Mesodermal cell (in vitro differentiated cells): Measurements from ENCODE around the gene SEL1L3.

Experiments used
- H3K27ac ChIP-seq: 2 replicates; pipeline ENCODE4 v1.7.0; 2013; ENCODE audit warnings: mild to moderate bottlenecking, low read depth, low read length, moderate library complexity; ENCODE audit not compliant: severe bottlenecking
- H3K36me3 ChIP-seq: 2 replicates; pipeline ENCODE4 v1.7.1; 2013; ENCODE audit warnings: mild to moderate bottlenecking, low read length, moderate library complexity; ENCODE audit not compliant: control insufficient read depth, insufficient read depth
- H3K4me1 ChIP-seq: one replicate; pipeline ENCODE4 v1.7.1; 2013; ENCODE audit warnings: mild to moderate bottlenecking, low read length; ENCODE audit not compliant: insufficient read depth, control insufficient read depth, poor library complexity, severe bottlenecking
- H3K4me3 ChIP-seq: 2 replicates; pipeline ENCODE4 v1.7.0; 2013; ENCODE audit warnings: low read length, control low read depth, mild to moderate bottlenecking; ENCODE audit not compliant: insufficient read depth, poor library complexity, severe bottlenecking; ENCODE audit errors: extremely low read depth
- H3K9me3 ChIP-seq: 2 replicates; pipeline ENCODE4 v1.7.1; 2013; ENCODE audit warnings: mild to moderate bottlenecking, low read length, moderate library complexity; ENCODE audit not compliant: control insufficient read depth
- WGBS, 2 experiments: methylation state at CpG; one replicate each; pipeline ENCODE4 v1.1.5; 2013; ENCODE audit warnings: missing lambda C conversion rate in 2 of 2; ENCODE audit not compliant: insufficient coverage in 2 of 2; 5-methylcytosine and 5-hydroxymethylcytosine counted together

SEL1L3 gene

DNA sequence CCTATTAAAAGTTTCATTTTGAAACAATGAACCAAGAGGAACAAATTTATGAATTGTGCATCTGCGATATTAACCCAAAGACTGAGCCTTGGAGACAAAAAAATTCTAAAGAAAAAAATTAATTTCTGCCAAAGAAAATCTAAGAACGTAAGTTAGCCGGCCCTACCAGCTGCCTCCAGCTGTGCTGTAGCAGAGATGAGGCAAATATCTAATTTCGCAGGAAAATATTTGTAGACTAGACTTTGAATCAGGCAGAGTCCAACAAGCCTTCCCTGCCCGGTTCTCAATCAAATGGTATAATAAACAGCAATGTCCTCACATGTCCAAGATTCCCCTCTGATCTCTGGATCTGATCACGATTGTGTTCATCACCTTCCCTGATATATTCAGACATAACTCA lies 30.0 kb upstream of the SEL1L3 start:
- Histone ChIP-seq H3K4me3 (no peak overlapping the region), H3K36me3 (no peaks in the 10 kb centered on the region), H3K4me1 (peaks cover 9% of the 10 kb centered on the region), H3K27ac (no peak overlapping the region), H3K9me3 (no peaks in the 10 kb centered on the region)
- WGBS, 2 experiments: 95 to 97% methylated on average over 4 to 6 of the region's 6 CpGs

DNA sequence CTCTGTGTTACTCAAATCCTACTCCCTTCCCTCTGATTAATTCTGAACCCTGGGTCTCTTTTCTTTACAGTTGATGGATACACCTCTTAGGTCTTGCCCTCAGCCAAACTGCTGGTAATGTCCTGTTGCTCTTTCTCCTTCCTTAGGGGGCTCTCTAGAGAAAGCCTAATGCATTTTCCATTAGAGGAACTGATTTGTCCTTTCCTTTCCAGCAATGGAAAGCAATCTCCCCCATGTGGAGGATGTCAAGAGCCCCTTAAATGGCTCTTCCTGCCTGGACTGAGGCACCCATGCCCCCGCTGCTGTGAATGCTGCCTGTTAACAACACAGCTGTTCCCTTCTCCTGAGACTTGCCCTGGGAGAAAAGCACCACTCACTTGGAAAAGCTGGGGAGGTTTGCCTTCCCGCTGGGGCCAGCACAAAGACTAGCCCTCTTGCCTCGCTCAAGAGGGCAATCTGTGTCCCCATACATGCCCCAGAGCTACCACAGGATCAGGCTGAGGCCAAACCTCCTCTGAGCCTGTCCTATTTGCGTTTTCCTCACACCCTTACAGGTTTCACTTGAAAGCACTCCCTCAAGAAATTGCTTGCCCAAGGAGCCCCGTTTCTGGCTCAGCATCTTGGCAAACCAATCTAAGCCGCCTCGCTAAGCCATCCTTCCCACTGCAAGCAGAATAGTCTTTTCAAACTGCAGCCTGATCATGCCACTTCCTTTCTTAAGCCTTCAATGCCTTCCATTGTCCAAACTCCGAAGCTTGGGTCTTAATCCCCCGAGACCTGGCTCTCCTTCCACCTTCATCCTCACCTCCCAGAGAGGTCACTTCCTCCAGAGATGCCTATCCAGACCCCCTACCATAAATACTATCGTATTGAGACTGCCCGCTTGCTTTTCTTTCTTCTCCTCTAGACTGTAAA lies 28.0 kb upstream of the SEL1L3 start:
- Histone ChIP-seq H3K36me3 (no peaks in the 10 kb centered on the region), H3K4me3 (no peak overlapping the region), H3K4me1 (peaks cover 9% of the 10 kb centered on the region), H3K27ac (peak overlapping the region; percentile 25), H3K9me3 (no peaks in the 10 kb centered on the region)
- 64 to 75% methylated on average over 7 to 9 of the region's 11 CpGs for WGBS, 2 experiments

DNA sequence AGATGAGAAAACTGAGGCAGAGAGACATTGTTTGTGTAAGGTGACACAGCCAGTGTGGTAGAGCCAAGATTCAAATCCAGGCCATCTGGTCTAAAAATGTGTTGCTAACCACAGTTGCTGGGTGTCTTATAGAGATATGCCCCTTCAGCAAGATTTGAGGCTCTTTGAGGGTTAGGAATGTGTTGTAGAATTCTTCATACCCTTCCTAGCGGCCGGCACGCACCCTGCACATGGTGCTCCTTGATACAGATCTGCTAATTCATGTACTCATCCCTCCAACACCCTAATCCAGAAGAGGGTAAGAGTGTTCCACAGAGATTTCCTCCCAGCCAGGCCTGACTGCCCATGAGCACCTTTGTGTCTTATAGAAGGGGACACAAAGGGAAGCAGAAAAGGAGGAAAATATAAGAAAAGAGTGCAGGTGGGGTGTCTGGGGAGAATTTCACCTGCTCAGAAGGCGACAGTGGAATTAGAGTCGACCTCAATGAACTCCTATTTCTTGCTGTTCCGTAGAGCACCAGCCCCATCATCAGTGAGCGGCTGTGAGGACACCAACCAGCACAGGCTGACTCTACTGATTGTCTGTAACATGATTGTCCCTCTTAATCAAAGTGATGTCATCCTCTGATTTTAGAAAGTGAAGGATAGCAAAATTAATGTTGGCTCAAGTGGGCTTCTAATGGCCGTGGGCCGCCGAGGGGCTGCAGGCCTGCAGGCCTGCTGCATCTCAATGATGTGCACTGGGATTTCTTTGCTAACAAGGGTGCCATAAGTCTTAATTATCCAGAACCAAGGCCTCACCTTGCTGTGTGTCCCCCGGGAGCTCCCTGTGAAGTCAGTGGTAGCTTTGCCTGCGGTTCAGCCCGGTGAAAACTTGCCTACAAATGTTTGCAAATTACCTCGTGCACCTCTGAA lies 27.1 kb upstream of the SEL1L3 start:
- H3K9me3 ChIP-seq: no peaks in the 10 kb centered on the region
- H3K4me3 ChIP-seq: no peak overlapping the region
- WGBS, 2 experiments: 90 to 100% methylated on average over 6 to 11 of the region's 14 CpGs
- H3K36me3 ChIP-seq: no peaks in the 10 kb centered on the region
- no peak overlapping the region for H3K27ac ChIP-seq
- H3K4me1 ChIP-seq: peaks cover 9% of the 10 kb centered on the region

DNA sequence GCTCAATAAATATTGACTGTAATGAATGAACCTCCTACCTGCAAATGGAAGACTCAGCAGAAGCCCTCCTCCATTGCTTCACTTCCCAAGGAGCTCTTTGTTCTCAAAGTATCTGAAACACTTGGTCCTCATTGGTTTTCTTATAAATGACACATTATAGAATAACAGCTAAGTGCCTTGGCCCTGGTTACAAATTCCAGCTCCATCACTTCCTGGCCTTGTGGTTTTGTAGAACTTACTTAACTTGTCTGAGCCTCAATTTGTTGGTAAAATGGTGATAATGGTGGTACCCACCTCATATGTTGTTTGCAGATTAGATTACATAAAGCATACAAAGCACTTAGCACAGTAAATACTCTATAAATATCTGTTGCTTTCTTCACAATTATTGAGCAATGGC lies 26.0 kb upstream of the SEL1L3 start:
- H3K9me3 ChIP-seq: no peaks in the 10 kb centered on the region
- peaks cover 19% of the 10 kb centered on the region for H3K4me1 ChIP-seq
- no peaks in the 10 kb centered on the region for H3K36me3 ChIP-seq
- H3K27ac ChIP-seq: no peak overlapping the region
- H3K4me3 ChIP-seq: no peak overlapping the region

DNA sequence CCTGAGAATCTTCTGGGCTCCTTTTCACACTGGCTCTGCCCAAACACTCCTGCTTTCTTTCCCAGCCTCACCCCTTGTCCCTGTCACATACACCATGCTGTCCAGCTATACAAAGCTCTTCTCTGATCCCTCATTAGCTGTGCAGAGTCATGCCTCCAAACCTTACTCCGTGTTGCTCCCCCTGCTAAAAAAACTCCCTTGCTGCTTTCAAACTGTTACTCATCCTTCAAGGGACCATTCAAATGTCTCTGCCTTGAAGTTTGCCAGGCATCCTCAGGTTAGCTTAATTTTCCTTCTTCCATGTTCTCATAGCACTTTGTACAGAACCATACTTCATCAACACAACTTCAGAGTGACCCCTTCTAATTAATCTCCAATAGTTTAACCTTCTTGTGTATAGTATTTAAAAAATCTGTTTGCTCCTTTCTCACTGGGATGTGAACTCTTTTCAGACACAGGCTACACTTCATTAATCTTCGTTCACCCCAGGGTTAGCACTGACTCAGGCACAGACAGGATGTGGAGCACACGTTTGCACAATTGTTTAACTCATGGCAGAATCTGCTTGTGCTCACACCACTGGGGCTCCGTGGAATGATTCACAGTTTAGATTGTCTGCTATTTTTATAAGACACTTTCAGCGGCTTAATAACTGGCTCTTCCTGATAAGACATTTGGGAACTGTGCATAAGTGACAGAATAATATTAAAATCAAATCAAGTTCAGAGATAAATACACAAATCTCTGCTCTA lies 21.4 kb upstream of the SEL1L3 start:
- Histone ChIP-seq H3K4me1 (peaks cover 10% of the 10 kb centered on the region), H3K4me3 (no peak overlapping the region), H3K36me3 (no peaks in the 10 kb centered on the region), H3K9me3 (no peaks in the 10 kb centered on the region), H3K27ac (peak overlapping the region; percentile 19)
- 72 to 74% methylated on average over 2 to 4 of the region's 5 CpGs for WGBS, 2 experiments

DNA sequence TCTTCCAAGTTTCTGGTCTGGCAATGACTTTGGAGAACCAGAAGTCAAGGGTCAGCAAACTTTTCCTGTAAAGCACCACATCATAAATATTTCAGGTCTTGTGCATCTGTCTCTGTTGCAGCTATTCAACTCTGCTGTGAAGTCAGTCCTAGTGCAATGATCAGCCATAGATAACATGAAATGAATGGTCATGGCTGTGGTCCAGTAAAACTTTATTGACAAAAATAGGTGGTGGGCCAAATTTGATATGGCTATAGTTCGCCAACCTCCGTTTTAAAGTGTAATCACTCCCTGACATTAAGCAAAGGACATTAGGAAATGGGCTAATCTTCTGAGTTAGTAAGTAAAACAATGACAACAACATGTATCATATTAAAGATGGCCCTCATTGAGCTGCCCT lies 20.8 kb upstream of the SEL1L3 start:
- no peak overlapping the region for H3K27ac ChIP-seq
- peaks cover 10% of the 10 kb centered on the region for H3K4me1 ChIP-seq
- WGBS, 2 experiments: no CpG with 5 or more reads among the region's 2 CpGs
- no peaks in the 10 kb centered on the region for H3K36me3 ChIP-seq
- H3K4me3 ChIP-seq: no peak overlapping the region
- no peaks in the 10 kb centered on the region for H3K9me3 ChIP-seq

DNA sequence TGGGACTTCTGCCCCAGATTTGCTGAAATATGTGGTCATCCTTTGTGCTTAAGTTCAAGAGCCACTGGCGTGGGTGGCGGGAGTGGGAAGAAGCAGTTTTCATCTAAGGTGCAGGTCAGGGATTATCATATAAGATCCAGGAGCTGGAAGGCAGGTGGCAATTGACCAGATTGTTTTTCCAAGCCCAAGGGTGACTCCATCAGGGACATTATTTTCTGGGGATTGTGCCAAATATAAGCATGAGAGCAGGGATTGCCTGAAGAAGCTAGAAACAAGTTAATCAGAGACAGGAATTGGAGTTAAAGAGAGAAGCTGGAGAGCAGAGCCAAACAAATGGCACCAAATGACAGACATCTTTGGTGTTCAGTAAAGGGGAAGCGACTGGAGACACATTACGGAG lies 19.4 kb upstream of the SEL1L3 start:
- Histone ChIP-seq H3K4me3 (no peak overlapping the region), H3K9me3 (no peaks in the 10 kb centered on the region), H3K27ac (no peak overlapping the region), H3K4me1 (peaks cover 10% of the 10 kb centered on the region), H3K36me3 (no peaks in the 10 kb centered on the region)
- WGBS, 2 experiments: 96 to 100% methylated on average over 3 to 4 of the region's 4 CpGs

DNA sequence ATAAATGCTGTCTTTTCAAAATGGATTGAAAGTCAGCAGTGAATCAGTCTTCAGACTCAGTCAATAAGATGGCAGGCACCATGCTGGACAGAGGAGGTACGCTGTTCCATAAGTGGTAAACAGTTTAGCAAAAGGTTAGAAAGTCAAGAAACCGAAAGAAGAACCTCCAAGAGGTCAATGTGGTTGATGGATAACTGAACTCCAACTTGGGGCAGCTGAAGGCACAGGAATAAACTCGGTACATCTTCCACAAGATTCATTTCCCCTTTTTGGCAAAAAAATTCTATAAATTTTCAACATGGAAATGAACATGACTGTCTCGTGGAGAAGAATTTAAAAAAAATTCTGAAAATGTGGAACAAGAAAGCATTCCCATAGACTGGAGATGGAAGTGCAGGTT lies 18.4 kb upstream of the SEL1L3 start:
- Histone ChIP-seq H3K9me3 (no peaks in the 10 kb centered on the region), H3K4me1 (peaks cover 10% of the 10 kb centered on the region), H3K36me3 (no peaks in the 10 kb centered on the region), H3K4me3 (no peak overlapping the region), H3K27ac (no peak overlapping the region)
- WGBS, 2 experiments: 67 to 96% methylated on average over 2 to 3 of the region's 4 CpGs

DNA sequence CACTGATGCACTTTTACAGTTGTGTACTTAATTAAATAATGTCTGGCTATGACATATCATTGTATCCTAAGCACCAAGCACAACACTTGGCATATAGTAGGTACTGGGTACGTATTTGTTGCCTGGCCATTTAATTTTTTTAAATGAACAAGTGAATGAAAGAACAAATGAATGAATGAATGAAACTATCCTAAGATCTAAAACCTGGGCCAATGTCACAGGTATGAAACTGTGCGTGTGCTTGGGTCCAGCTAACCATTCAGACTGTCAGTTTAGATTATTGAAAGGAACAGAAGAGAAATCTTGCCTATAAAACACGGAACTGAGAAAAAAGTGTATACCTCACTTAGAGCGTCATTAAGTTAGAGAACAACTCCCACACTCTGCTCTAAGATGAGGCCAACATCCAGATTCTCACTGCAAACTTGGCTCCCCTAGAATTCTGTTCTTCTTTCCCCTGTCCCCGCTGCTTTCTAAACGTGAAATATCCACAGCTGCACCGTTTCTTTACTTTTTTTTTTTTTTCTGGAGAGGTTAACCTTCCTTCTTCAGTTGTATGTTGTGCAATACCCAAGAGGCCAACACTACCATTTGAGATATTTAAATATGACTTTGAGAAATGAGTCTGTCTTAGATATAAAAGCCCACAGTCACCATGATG lies 17.3 kb upstream of the SEL1L3 start:
- WGBS, 2 experiments: 94 to 100% methylated on average over 3 of the region's 7 CpGs

DNA sequence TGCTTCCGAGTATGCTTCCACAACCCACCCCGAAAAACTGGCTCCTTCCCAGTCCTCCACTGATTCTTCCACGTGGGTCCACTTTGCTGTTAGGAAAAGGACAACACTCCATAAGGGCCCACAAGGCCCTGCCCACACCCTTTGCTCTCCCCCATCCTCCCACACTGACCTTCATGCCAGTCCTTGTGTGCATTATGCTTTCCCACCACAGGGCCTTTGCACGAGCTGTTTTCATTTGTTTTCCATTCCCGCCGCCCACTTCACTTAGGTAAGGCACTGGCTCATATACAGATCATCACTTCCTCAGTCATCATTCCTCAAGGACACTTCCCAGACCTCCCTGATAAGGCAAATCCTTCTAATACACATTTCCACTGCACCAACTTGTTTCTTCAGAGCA lies 16.8 kb upstream of the SEL1L3 start:
- H3K4me3 ChIP-seq: no peak overlapping the region
- H3K4me1 ChIP-seq: peaks cover 8% of the 10 kb centered on the region
- no peaks in the 10 kb centered on the region for H3K9me3 ChIP-seq
- H3K27ac ChIP-seq: no peak overlapping the region
- H3K36me3 ChIP-seq: no peaks in the 10 kb centered on the region
- 85 to 99% methylated on average over 6 of the region's 6 CpGs for WGBS, 2 experiments

More for the DNA sequence above, 17.3 kb upstream of the SEL1L3 start:
- peaks cover 10% of the 10 kb centered on the region for H3K4me1 ChIP-seq
- no peak overlapping the region for H3K4me3 ChIP-seq
- no peak overlapping the region for H3K27ac ChIP-seq
- no peaks in the 10 kb centered on the region for H3K36me3 ChIP-seq
- no peaks in the 10 kb centered on the region for H3K9me3 ChIP-seq
